NCI-H1105 treated with DMSO at 0.1 percent for 48 hours (cell line): ENCODE data around the gene RTEL1.
A peak's percentile ranks its signal among the peaks of the same experiment; 100 is the strongest.
"Not testable (repeated sequence)": the region's sequence is repeated elsewhere in the genome, so short reads cannot be mapped to it uniquely, and the experiment has no call there.

Source experiments
- DNase-seq: peaks from one replicate; lab custom pipeline; 2025; lab: John Stamatoyannopoulos, UW

The RTEL1 gene

DNA sequence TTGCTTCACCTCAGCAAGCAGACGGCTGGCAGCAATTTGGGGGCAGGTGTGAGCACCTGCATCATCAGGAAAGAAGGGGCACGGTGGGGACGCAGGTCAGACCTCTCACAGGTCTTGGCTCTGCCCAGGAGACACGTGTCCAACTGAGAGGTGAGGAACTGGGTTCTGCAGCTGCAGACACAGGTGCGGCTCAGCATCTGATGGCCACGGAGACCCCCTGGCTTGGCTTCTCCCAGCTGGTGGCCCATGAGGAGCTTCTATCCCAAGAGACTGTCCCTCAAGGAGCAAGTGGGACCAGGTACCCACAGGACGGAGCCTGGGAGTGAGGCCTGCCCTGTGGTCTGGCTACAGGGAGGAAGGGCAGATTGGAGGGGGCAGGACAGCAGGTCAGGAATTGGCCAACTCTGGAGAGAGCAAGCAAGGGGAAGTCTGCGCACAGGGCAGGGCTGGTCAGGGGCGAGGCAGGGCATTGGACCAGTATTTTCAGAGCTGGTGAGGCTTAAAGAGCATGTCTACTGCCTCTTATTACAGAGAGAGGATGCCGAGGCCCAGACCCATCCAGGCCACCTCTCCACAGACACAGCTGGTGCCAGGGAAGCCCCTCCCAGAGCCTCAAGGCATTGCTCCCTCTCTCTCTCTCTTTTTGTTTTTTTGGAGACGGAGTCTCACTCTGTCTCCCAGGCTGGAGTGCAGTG lies 9.1 kb upstream of the RTEL1 start:
- no peak for DNase-seq

DNA sequence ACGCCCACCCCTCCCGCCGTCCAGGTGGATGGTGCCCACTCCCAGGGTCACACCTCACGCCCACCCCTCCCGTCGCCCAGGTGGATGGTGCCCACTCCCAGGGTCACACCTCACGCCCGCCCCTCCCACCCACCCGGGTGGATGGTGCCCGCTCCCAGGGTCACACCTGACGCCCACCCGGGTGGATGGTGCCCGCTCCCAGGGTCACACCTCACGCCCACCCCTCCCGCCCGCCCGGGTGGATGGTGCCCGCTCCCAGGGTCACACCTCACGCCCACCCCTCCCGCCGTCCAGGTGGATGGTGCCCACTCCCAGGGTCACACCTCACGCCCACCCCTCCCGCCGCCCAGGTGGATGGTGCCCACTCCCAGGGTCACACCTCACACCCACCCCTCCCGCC lies 7.6 kb upstream of the RTEL1 start:
- not testable (repeated sequence) for DNase-seq

DNA sequence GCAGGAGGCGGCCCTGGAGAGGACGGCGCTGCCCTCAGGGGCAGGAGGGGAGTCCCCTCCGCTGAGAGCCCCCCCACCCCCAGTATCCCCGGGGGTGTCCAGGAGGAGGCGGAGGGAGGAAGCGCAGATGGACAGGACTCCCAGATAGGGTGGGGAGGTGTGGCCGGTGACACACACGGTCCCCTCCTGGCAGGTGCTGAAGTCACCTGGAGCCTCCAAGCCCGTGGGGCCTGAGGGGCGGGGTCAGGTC lies 6.2 kb upstream of the RTEL1 start:
- DNase-seq: peak; percentile 17

DNA sequence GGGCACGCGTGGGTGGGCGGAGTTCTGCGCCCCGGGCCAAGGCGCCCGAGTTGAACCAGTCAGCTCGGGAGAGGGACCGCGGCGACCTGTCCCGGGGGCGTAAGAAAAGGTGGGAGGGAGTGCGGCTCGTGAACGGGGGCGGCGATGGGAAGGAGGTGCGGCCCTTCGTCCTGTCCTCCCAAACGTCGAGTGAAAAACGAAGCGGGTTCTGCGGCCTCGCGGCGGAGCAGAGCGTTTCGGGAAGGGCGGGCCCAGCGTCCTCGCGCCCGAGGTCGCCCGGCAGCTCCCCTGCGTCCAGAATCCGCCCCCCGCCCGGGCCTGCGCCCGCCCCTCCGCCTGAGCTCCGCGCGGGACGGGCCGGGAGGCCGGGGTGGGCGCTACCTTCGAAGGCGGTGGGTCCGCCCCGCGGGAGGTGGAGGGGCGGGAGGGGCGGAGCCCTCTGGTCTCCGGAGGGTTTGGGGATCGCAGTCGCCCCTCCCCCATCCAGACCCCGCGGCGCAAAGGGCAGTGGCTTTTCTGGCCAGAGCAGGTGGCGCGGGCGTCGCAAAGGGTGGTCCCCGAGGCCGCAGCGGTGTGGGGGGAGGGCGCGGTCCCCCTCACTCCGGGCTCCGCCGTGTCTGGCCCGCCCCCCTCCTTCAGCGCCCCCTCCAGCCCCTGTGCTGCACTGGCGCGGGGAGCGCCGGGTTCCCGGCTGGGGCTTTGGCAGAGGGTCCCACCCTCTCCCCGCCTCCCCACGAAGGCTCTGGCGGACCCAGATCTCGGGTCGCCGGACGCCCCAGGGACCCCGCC lies 5.7 kb upstream of the RTEL1 start:
- DNase-seq: peak; percentile 30

DNA sequence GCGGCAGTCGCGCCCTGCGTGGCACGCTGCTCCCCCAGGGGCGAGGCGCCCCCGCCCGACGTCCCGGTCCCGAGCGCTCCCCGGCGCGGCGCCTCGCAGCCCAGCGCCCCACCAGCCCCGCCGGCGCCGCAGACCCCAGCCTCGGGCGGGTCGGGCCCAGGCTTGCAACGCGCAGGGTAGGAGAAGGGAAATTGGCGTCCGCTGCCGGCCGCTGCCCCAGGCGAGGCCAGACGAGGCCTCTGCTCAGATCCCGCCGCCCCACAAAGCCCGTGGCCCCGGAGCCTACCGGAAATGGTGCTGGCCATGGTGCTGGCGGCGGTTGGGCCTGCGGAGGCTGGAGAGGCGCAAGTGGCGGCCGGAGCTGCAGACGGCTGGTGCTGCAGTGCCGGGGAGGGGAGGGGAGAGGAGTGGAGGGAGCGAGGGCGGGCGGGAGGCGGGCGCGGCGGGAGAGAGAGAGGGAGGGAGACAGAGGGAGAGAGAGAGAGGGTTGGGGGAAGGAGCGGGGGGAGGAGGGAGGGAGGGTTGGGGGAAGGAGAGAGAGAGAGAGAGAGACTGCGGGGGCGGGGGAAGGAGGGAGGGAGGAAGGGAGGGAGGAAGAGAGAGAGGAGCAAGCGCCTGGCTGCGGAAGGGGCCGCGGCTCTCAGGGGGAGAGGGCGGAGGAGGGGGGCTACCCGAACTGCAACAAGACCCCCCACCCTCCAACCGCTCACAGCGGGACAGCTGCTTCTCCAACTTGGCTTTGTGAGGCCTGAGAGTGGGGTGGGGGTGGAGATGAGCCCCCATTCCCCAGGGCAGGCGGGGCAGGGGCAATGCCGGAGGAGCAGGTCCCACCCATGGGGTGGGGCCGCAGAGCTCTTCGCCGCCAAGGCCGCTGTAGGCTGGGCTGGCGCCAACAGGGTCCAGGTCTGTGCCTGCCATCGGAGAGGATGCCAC lies 4.8 kb upstream of the RTEL1 start, which contains the start of gene STMN3:
Gene STMN3 (minus strand): TSS at position 384 of the 933 bp plus-strand sequence. CDS start 79 bp downstream, at position 305.
- DNase-seq: peak; percentile 93

DNA sequence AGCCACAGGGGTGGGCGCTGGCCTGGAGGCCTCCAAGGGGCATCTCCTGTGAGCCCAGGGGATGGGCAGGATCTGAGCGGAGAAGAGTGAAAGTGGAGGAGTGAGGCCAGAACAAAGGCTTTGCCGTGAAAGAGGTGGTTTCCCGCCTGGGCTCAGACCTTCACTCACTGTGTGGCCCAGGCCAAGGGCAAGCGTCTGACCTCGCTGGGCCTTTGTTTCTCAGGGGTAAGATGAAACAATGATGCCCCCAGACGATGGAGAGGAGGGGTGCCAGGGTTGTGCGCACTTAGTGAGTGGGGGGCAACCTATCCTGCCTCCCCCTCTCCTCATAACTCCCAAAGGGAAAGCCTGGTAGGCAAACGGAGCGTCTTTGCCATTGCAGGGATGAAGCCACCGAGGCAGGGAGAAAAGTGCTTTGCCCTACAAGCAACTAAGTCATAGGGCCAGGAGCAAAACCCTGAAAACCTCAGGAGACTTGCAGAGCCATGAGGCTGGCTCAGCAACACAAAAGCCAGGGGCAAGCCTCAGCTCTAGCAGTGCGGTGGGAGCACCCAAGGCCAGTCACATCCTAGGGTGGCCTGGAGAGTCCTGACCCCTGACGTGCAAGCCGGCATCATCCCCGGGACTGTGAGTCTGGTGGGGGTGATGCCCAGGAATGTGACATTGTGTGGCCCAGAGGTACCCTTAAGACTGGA lies 4.0 kb upstream of the RTEL1 start:
- no peak for DNase-seq

DNA sequence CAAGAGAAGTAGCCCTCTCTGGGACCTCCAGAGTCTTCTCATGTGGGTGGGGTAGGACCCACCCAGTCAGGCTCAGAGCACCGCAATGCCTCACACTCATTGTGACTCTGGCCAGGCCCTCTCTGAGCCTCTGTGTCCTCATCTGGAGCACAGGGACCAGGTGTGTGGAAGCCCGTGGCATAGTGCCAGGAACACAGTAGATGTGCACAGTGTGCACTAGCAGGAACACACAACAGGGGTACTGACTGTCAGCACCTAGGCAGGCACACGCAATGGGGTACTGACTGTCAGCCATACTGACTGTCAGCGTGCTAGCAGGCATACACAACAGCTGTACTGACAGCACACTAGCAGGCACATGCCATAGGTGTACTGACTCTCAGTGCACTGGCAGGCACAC lies 2.9 kb upstream of the RTEL1 start:
- DNase-seq: no peak

DNA sequence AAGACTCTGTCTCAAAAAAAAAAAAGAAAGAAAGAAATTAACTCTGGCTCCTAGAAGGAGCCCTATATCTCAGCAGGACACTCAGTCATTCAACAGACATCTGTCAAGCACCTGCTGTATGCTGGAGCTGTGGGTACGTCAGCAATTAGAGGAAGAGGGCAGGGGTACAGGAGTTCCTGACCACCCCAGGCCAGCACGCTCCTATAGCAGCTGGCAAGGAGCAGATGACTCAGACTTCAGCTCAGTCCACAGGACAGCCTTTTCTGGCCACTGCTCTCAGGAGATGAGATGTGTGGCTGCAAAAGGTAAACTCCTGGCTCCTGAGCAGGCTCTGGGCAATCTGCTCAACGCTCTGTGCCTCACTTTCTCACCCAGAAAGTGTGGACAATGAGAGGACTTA lies 1.7 kb upstream of the RTEL1 start:
- DNase-seq: no peak

DNA sequence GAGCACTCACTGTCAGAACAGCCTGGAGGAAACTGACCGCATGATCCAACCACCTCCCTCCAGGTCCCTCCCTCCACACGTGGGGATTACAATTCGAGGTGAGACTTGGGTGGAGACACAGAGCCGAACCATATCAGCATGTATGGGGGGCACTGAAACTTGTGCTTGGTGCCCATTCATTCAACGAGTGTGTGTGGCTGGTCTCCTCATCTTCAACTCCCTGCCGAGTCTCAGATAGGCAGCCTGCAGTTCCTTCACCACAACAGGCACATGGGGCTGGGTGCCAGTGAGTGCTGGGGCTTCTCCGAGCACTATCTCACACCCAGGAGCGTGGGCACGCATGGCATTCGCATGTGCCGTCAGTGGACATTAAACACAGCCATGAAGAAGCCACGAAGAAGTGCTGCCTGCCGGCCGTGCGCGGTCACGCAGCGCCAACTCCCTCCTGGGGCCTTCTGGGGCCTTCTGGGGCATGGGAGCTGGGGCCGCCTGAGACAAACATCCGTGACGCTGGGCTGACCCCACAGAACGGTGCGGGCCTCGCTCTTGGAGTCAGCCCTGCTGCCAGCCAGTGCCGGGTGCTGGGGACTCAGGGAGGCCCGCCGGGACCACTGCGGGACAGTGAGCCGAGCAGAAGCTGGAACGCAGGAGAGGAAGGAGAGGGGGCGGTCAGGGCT lies 714 bp upstream of the RTEL1 start:
- DNase-seq: no peak

DNA sequence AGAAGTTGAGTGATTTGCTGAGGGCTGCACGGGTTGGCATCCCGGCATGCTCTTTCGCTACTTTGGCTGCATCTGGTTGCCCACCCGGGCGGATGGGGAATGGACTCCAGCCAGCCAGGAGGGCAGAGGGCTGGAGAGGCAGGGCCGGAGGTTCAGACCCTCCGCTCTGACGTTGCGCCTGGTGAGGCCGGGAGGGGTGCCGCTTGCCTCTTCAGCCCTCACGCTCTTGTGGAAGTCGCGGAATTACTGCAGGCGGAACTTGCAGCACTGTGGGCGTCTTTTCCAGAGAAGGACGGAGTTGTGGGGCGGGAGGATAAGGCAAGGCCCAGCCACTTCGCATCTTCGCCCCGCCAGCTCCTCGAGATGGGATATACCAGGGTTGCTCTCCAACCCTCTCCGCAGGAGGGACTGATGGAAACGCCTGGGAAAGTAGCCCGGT lies 656 bp downstream of the RTEL1 start:
- DNase-seq: no peak

DNA sequence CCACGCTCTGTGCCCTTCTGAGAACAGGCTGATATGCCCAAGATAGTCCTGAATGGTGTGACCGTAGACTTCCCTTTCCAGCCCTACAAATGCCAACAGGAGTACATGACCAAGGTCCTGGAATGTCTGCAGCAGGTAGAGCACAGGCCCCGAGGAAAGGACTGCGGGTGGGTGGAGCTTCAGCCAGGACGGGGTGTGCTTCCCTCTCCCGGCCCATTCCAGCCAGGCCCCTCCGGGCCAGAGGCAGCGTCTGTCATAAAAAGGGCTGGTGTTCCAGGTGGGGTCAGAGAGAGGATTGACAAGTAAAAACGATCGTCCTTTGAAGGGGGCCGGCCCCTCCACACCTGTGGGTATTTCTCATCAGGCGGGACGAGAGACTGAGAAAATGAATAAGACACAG lies 1.3 kb downstream of the RTEL1 start:
- DNase-seq: no peak

DNA sequence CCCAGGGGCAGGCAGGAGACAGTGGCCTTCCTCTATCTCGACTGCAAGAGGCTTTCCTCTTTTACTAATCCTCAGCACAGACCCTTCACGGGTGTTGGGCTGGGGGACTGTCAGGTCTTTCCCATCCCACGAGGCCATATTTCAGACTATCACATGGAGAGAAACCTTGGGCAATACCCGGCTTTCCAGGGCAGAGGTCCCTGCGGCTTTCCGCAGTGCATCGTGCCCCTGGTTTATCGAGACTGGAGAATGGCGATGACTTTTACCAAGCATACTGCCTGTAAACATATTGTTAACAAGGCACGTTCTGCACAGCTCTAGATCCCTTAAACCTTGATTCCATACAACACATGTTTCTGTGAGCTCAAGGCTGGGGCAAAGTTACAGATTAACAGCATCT lies 2.1 kb downstream of the RTEL1 start:
- not testable (repeated sequence) for DNase-seq

DNA sequence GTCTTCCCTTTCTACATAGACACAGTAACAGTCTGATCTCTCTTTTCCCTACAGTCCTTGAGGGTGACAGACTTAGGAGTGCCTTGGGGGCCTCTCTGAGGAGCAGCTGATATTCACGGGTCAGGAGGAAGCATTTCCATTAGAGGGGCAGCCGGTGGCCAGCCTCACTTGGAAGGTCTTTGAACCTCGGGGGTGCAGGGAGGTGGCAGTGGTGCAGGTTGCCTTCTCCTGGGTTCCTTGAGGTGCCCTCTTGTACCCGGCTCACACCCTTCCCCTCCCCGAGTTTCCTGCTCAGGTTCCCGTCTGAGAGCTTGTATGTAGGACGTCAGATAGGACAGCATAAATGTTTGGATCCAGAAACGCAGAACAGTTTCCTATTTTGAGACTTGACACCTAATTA lies 2.5 kb downstream of the RTEL1 start:
- no peak for DNase-seq

DNA sequence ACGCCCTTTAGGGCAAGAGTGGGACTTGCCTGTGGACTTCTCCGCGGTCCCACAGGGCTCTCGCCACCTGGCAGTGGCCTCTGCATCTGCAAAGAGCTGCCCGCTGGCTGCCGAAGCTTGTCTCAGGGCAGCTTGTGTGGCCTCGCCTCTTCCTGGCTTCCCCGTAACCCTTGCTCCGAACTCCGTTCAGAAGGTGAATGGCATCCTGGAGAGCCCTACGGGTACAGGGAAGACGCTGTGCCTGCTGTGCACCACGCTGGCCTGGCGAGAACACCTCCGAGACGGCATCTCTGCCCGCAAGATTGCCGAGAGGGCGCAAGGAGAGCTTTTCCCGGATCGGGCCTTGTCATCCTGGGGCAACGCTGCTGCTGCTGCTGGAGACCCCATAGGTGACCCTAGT lies 3.0 kb downstream of the RTEL1 start:
- DNase-seq: no peak

DNA sequence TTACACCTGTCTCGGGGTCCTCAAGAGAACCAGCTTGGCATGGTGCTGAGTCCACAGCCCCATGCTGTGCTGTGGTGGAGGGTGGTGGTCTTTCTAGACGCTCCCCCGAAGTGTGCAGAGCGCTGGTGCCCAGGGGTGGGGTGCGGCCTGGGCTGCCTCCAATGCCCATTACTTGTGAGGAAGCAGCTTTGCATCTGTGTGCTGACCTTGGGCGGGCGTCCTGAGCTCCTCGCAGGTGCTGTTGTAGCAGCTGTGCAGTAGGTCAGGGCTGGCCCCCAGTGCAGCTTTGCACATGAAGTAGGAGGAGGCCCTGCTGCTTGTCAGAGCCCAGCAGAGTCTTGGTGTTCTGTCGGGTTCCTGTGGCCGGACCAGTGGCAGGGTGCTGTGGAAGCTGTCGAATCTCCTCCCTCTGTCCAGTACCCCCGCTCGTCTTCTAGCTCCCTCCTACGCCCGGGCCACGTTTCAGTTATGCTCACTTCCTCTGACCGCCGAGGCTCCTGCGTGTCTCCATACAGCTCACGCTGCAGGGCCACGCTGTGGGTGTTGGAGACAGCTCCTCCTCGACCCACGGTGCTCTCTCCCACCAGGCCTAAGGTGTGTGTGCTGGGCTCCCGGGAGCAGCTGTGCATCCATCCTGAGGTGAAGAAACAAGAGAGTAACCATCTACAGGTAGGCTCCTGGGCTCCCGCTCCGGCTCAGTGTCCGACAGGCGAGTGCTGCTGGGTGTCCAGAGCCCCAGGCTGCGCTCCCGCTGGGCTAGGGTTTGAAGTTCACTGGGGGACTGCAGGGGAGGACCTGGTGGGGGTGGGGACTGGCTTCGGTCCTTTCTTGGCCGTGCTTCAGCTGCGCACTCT lies 4.1 kb downstream of the RTEL1 start:
- no peak for DNase-seq

DNA sequence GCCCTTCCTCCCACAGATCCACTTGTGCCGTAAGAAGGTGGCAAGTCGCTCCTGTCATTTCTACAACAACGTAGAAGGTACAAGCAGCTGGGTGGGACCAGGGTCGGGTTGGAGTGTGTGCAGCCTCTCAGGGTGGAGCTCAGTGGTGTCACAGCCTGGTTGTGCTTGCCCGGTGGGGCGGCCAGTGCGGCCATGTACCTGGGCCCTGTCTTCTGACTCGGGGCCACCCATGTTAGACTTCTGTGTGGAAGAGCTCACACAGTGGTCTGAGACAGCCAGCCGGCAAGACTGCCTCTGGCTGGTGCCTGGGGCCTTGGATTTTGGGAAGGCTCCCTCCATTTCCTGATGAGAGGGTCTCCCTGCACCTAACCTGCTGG lies 4.7 kb downstream of the RTEL1 start:
- no peak for DNase-seq

DNA sequence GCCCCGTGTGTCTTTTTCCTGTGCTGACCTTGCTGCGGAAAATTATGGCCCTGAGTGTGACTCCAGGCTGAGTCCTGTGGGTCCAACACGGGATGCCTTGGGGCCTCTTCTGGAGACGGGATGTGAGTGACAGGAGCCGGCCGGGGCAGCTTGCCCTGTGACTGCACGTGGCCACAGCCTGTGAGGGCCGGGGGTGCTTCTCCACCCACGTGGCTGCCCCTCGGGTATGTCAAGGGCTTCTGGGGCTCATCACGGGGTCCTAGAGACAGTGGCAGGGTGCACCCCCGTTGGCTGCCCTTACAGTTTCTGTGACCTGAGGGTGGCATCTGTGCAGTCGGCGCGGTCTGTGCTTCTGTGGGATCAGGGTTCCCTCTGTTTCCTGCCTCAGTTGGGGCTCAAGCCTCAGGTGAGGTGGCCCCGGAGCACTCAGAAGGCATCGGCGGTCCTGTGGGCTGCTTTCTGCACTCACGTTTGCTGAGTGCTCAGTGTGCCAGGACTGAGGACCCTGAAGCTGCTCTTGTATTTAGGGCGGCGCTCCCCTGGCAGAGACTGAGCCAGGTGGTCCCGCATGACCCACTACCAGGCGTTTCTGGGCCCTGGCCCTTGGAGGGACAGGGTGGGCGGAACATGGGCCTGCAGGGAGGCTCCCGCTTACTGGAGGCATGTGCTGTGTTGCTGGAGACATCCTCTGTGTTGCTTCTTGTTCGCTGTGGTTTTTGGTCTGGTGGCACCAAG lies 5.4 kb downstream of the RTEL1 start:
- no peak for DNase-seq

DNA sequence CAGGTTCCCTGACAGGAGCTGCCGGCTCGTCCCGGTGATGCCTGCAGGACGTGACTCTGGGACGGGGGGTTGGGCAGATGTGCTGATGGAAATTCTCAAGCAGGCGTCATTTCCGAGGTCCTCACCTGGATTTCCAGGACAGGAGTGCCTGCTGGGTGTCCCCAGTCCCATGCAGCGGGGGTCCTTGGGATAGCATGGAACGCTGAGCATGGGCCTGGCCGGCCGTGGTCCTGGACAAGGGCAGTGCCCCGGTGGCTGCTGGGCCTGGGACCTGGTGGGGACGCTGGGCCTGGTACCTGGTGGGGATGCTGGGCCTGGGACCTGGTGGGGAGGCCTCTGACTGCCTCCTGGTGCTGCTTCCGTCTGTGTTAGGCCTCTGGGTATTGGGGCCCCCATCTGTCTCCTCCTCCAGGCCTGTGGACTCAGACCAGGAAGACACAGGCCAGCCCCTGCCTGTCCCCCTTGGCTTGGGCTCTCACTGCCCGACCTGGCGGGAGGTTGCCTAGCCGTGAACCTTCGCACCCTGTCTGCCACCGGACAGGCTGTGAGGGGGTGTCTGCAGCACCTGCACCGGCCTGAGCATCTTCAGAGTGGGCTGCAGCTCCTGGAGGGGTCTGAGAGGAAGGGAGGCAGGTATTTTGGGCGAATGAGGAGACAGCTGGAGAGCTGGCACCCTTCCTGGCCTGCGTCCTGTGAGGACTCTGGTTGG lies 6.2 kb downstream of the RTEL1 start:
- DNase-seq: no peak

DNA sequence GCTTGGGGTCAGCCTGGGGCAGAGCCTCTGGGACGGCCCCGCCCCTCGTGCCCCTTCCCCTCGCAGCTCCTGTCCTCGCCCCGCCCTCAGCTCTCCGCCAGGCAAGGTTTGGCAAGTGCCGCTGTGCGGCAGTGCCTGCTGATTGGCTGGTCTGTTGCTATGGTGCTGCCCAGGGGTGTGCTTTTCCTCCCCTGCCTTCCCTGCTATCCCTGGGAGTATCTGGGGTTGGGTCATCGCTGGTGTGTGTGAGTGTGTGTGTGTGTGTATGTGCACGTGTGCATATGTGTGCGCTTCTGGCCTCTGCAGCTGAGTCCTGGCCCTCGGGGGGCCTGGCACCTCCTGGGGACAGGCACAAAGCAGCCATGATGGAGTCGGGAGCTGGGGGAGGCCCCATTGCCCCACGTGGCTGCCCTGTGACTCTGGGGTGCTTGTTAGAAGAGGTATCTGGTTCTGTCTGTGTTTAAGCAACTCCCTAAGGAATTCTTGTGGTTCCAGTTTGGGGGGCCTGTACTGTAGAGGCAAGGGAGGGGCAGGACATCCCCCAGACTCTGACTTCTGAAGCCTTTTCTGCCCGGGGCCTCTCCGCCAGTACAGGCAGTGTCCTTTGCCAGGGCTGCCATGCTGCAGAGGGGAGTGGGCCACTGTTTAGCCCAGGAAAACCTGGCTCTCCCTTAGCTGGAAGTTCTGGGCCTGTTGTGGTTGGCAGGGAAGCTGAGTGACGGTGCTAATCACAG lies 6.9 kb downstream of the RTEL1 start:
- no peak for DNase-seq
